Measurements from ENCODE around the gene EFTUD2.

Gene EFTUD2

GRCh38 chr17:44859701-44860100 is 39.5 kb downstream of the EFTUD2 start:
- Histone ChIP-seq H2BK120ac (ENCODE audit: insufficient read depth, low read length, poor library complexity) (no peak overlapping the region), H4K8ac (ENCODE audit: low read depth, low read length) (no peak overlapping the region), H3K9me3 (ENCODE audit: insufficient read depth, low read depth, low read length) (no peaks in the 10 kb centered on the region), H2AK5ac (ENCODE audit: low read length) (no peak overlapping the region), H4K12ac (ENCODE audit: low read depth, low read length) (no peak overlapping the region), H3K4me3 (ENCODE audit: low read depth, low read length) (no peak overlapping the region), H3K9ac (ENCODE audit: low read length) (no peak overlapping the region), H4K91ac (ENCODE audit: low read depth, low read length) (no peak overlapping the region), H3K4me1 (ENCODE audit: control insufficient read depth in 1 of 2, insufficient read depth in 2 of 2, low read length in 2 of 2) (no peaks in the 10 kb centered on the region), H3K27ac (ENCODE audit: low read depth, low read length) (no peak overlapping the region), H2BK12ac (ENCODE audit: low read length) (no peak overlapping the region), H3K27me3 (ENCODE audit: insufficient read depth, low read length) (no peaks in the 10 kb centered on the region), H2AFZ (ENCODE audit: insufficient read depth, low read length, poor library complexity) (no peak overlapping the region), H3K36me3 (ENCODE audit: control insufficient read depth in 1 of 2, insufficient read depth in 2 of 2, low read length in 2 of 2) (peaks cover 66 to 77% of the 10 kb centered on the region in 2 experiments), H3K14ac (ENCODE audit: low read length) (no peak overlapping the region), H3K79me2 (ENCODE audit: control insufficient read depth, insufficient read depth, low read length, poor library complexity) (no peaks in the 10 kb centered on the region), H2BK5ac (ENCODE audit: low read depth, low read length, poor library complexity) (no peak overlapping the region), H3K79me1 (ENCODE audit: low read length) (no peaks in the 10 kb centered on the region), H3K4ac (ENCODE audit: low read depth, low read length) (no peak overlapping the region), H3K23ac (ENCODE audit: low read length) (no peak overlapping the region), H3K4me2 (ENCODE audit: low read length) (no peak overlapping the region), H3K18ac (ENCODE audit: low read length) (no peak overlapping the region)
- DNase-seq, result no peak
- WGBS (ENCODE audit: extremely low coverage, insufficient coverage, insufficient read length), result no CpG with 5 or more reads among the region's 5 CpGs

- Histone ChIP-seq H2AK5ac (ENCODE audit: low read length) (no peak overlapping the region), H2BK120ac (ENCODE audit: insufficient read depth, low read length, poor library complexity) (no peak overlapping the region), H3K36me3 (ENCODE audit: control insufficient read depth in 1 of 2, insufficient read depth in 2 of 2, low read length in 2 of 2) (peaks cover 69 to 79% of the 10 kb centered on the region in 2 experiments), H2BK5ac (ENCODE audit: low read depth, low read length, poor library complexity) (no peak overlapping the region), H3K18ac (ENCODE audit: low read length) (no peak overlapping the region), H3K4ac (ENCODE audit: low read depth, low read length) (no peak overlapping the region), H2BK12ac (ENCODE audit: low read length) (no peak overlapping the region), H4K91ac (ENCODE audit: low read depth, low read length) (no peak overlapping the region), H3K27me3 (ENCODE audit: insufficient read depth, low read length) (no peaks in the 10 kb centered on the region), H4K12ac (ENCODE audit: low read depth, low read length) (no peak overlapping the region), H3K4me2 (ENCODE audit: low read length) (no peak overlapping the region), H3K79me1 (ENCODE audit: low read length) (no peaks in the 10 kb centered on the region), H3K79me2 (ENCODE audit: control insufficient read depth, insufficient read depth, low read length, poor library complexity) (no peaks in the 10 kb centered on the region), H3K14ac (ENCODE audit: low read length) (no peak overlapping the region), H3K23ac (ENCODE audit: low read length) (no peak overlapping the region), H3K9ac (ENCODE audit: low read length) (no peak overlapping the region), H3K4me1 (ENCODE audit: control insufficient read depth in 1 of 2, insufficient read depth in 2 of 2, low read length in 2 of 2) (no peaks in the 10 kb centered on the region), H3K27ac (ENCODE audit: low read depth, low read length) (no peak overlapping the region), H4K8ac (ENCODE audit: low read depth, low read length) (no peak overlapping the region), H3K9me3 (ENCODE audit: insufficient read depth, low read depth, low read length) (no peaks in the 10 kb centered on the region), H3K4me3 (ENCODE audit: low read depth, low read length) (no peak overlapping the region), H2AFZ (ENCODE audit: insufficient read depth, low read length, poor library complexity) (no peak overlapping the region)
- no CpG with 5 or more reads among the region's 5 CpGs for WGBS (ENCODE audit: extremely low coverage, insufficient coverage, insufficient read length)
- no peak for DNase-seq
These were observed 45.1 kb downstream of the EFTUD2 start for GRCh38 chr17:44854192-44854591.

GRCh38 chr17:44850612-44851011 is 48.6 kb downstream of the EFTUD2 start:
- no peak overlapping the region for H3K18ac ChIP-seq (ENCODE audit: low read length)
- H4K8ac ChIP-seq (ENCODE audit: low read depth, low read length), result no peak overlapping the region
- no CpG with 5 or more reads among the region's 5 CpGs for WGBS (ENCODE audit: extremely low coverage, insufficient coverage, insufficient read length)
- no peaks in the 10 kb centered on the region for H3K27me3 ChIP-seq (ENCODE audit: insufficient read depth, low read length)
- no peak overlapping the region for H3K14ac ChIP-seq (ENCODE audit: low read length)
- H3K4me3 ChIP-seq (ENCODE audit: low read depth, low read length), result no peak overlapping the region
- no peak overlapping the region for H3K9ac ChIP-seq (ENCODE audit: low read length)
- peaks cover 48 to 55% of the 10 kb centered on the region in 2 experiments for H3K36me3 ChIP-seq (ENCODE audit: control insufficient read depth in 1 of 2, insufficient read depth in 2 of 2, low read length in 2 of 2)
- no peaks in the 10 kb centered on the region for H3K79me1 ChIP-seq (ENCODE audit: low read length)
- H3K9me3 ChIP-seq (ENCODE audit: insufficient read depth, low read depth, low read length), result no peaks in the 10 kb centered on the region
- no peak overlapping the region for H2BK5ac ChIP-seq (ENCODE audit: low read depth, low read length, poor library complexity)
- H4K12ac ChIP-seq (ENCODE audit: low read depth, low read length), result no peak overlapping the region
- H3K4me2 ChIP-seq (ENCODE audit: low read length), result no peak overlapping the region
- no peak for DNase-seq
- H3K4ac ChIP-seq (ENCODE audit: low read depth, low read length), result no peak overlapping the region
- H3K4me1 ChIP-seq (ENCODE audit: control insufficient read depth in 1 of 2, insufficient read depth in 2 of 2, low read length in 2 of 2), result no peaks in the 10 kb centered on the region
- H3K23ac ChIP-seq (ENCODE audit: low read length), result no peak overlapping the region
- no peak overlapping the region for H2AK5ac ChIP-seq (ENCODE audit: low read length)
- no peaks in the 10 kb centered on the region for H3K79me2 ChIP-seq (ENCODE audit: control insufficient read depth, insufficient read depth, low read length, poor library complexity)
- H2AFZ ChIP-seq (ENCODE audit: insufficient read depth, low read length, poor library complexity), result no peak overlapping the region
- peak overlapping the region; percentile 12 for H2BK120ac ChIP-seq (ENCODE audit: insufficient read depth, low read length, poor library complexity)
- H3K27ac ChIP-seq (ENCODE audit: low read depth, low read length), result no peak overlapping the region
- no peak overlapping the region for H4K91ac ChIP-seq (ENCODE audit: low read depth, low read length)
- H2BK12ac ChIP-seq (ENCODE audit: low read length), result no peak overlapping the region

- Histone ChIP-seq H3K9me3 (ENCODE audit: insufficient read depth, low read depth, low read length) (no peaks in the 10 kb centered on the region), H3K14ac (ENCODE audit: low read length) (no peak overlapping the region), H3K36me3 (ENCODE audit: control insufficient read depth in 1 of 2, insufficient read depth in 2 of 2, low read length in 2 of 2) (peaks cover 42 to 50% of the 10 kb centered on the region in 2 experiments), H2BK12ac (ENCODE audit: low read length) (no peak overlapping the region), H3K4ac (ENCODE audit: low read depth, low read length) (no peak overlapping the region), H3K27ac (ENCODE audit: low read depth, low read length) (no peak overlapping the region), H4K8ac (ENCODE audit: low read depth, low read length) (no peak overlapping the region), H3K79me1 (ENCODE audit: low read length) (no peaks in the 10 kb centered on the region), H2AFZ (ENCODE audit: insufficient read depth, low read length, poor library complexity) (no peak overlapping the region), H4K12ac (ENCODE audit: low read depth, low read length) (no peak overlapping the region), H3K4me3 (ENCODE audit: low read depth, low read length) (no peak overlapping the region), H2AK5ac (ENCODE audit: low read length) (no peak overlapping the region), H4K91ac (ENCODE audit: low read depth, low read length) (no peak overlapping the region), H3K9ac (ENCODE audit: low read length) (no peak overlapping the region), H3K79me2 (ENCODE audit: control insufficient read depth, insufficient read depth, low read length, poor library complexity) (no peaks in the 10 kb centered on the region), H3K4me2 (ENCODE audit: low read length) (no peak overlapping the region), H2BK120ac (ENCODE audit: insufficient read depth, low read length, poor library complexity) (no peak overlapping the region), H3K4me1 (ENCODE audit: control insufficient read depth in 1 of 2, insufficient read depth in 2 of 2, low read length in 2 of 2) (no peaks in the 10 kb centered on the region), H3K18ac (ENCODE audit: low read length) (no peak overlapping the region), H3K23ac (ENCODE audit: low read length) (no peak overlapping the region), H3K27me3 (ENCODE audit: insufficient read depth, low read length) (no peaks in the 10 kb centered on the region), H2BK5ac (ENCODE audit: low read depth, low read length, poor library complexity) (no peak overlapping the region)
- DNase-seq, result no peak
- no CpG with 5 or more reads among the region's 7 CpGs for WGBS (ENCODE audit: extremely low coverage, insufficient coverage, insufficient read length)
These were observed 49.2 kb downstream of the EFTUD2 start for GRCh38 chr17:44850025-44850424.
